GM21619 (cell line): Measurements from ENCODE around the gene WNT11.

Experiments
- ATAC-seq: cut with Tn5 transposase; IDR thresholded peaks from one replicate; pipeline ENCODE4 v1.9.1; 2021; ENCODE audit not compliant: unreplicated experiment

WNT11 gene

GRCh38 chr11:76206327-76207081, at the start of gene WNT11:
WNT11 (minus strand) TSS chr11:76206502; CDS start chr11:76206407, 95 bp downstream.
- ATAC-seq, result no peak

GRCh38 chr11:76253416-76253815, 47.1 kb upstream of the WNT11 start:
- ATAC-seq, result no peak

- no peak for ATAC-seq
Observed at GRCh38 chr11:76252631-76253070, 46.3 kb upstream of the WNT11 start.

- ATAC-seq, result no peak
Observed at GRCh38 chr11:76251576-76251975, 45.3 kb upstream of the WNT11 start.

GRCh38 chr11:76251226-76251575, 44.9 kb upstream of the WNT11 start:
- no peak for ATAC-seq

GRCh38 chr11:76250520-76251225, 44.4 kb upstream of the WNT11 start:
- no peak for ATAC-seq

GRCh38 chr11:76249195-76249741, 43.0 kb upstream of the WNT11 start:
- no peak for ATAC-seq

GRCh38 chr11:76248210-76248609, 41.9 kb upstream of the WNT11 start:
- ATAC-seq, result no peak

- ATAC-seq, result no peak
Observed at GRCh38 chr11:76247091-76247490, 40.8 kb upstream of the WNT11 start.

- no peak for ATAC-seq
Observed at GRCh38 chr11:76246271-76246933, 40.1 kb upstream of the WNT11 start.

GRCh38 chr11:76245720-76246119, 39.4 kb upstream of the WNT11 start:
- no peak for ATAC-seq

- ATAC-seq, result no peak
Observed at GRCh38 chr11:76244316-76244851, 38.1 kb upstream of the WNT11 start.

- no peak for ATAC-seq
Observed at GRCh38 chr11:76243957-76244285, 37.6 kb upstream of the WNT11 start.

- ATAC-seq, result no peak
Observed at GRCh38 chr11:76243193-76243956, 37.1 kb upstream of the WNT11 start.

- ATAC-seq, result no peak
Observed at GRCh38 chr11:76242004-76242779, 35.9 kb upstream of the WNT11 start.

- no peak for ATAC-seq
Observed at GRCh38 chr11:76241243-76242000, 35.1 kb upstream of the WNT11 start.

GRCh38 chr11:76240666-76241065, 34.4 kb upstream of the WNT11 start:
- no peak for ATAC-seq

- no peak for ATAC-seq
Observed at GRCh38 chr11:76240161-76240540, 33.8 kb upstream of the WNT11 start.

- no peak for ATAC-seq
Observed at GRCh38 chr11:76239483-76240160, 33.3 kb upstream of the WNT11 start.
